HL-60/S4 treated with retinoic acid at 250 ng/mL for 4 days and 3 days (cell line): ENCODE data around the gene HERC4.
"Not testable (repeated sequence)": the region's sequence is repeated elsewhere in the genome, so short reads cannot be mapped to it uniquely, and the experiment has no call there.

Source experiments
- in situ Hi-C: fragments of 300-500 bp; cut with MboI; formaldehyde crosslinking; loops from 2 replicates; pipeline ENCODE4 v1.7.0; 2022; ENCODE audit warnings: low sequenced_read_pairs

Gene HERC4

GRCh38 chr10:68095153-68095552 is 20.1 kb upstream of the HERC4 start:
- in situ Hi-C loops: no loop called here

- in situ Hi-C loops: no loop called here
These were observed 17.4 kb upstream of the HERC4 start for GRCh38 chr10:68092512-68092911.

- in situ Hi-C loops: no loop called here
These were observed 15.5 kb upstream of the HERC4 start for GRCh38 chr10:68090586-68090985.

- in situ Hi-C loops: no loop called here
These were observed 13.7 kb upstream of the HERC4 start for GRCh38 chr10:68088740-68089139.

GRCh38 chr10:68087685-68088401 is 12.8 kb upstream of the HERC4 start:
- in situ Hi-C loops: no loop called here

- in situ Hi-C loops: no loop called here
These were observed 12.0 kb upstream of the HERC4 start for GRCh38 chr10:68086910-68087684.

GRCh38 chr10:68086011-68086410 is 10.9 kb upstream of the HERC4 start:
- in situ Hi-C loops: no loop called here

- in situ Hi-C loops: no loop called here
These were observed 9.4 kb upstream of the HERC4 start for GRCh38 chr10:68084469-68084868.

GRCh38 chr10:68083953-68084352 is 8.9 kb upstream of the HERC4 start:
- in situ Hi-C loops: no loop called here

GRCh38 chr10:68082872-68083271 is 7.8 kb upstream of the HERC4 start:
- in situ Hi-C loops: no loop called here

GRCh38 chr10:68081916-68082315 is 6.8 kb upstream of the HERC4 start:
- in situ Hi-C loops: no loop called here

GRCh38 chr10:68080853-68081431 is 5.9 kb upstream of the HERC4 start:
- in situ Hi-C loops: no loop called here

GRCh38 chr10:68079434-68079833 is 4.4 kb upstream of the HERC4 start:
- in situ Hi-C loops: no loop called here

GRCh38 chr10:68077026-68077425 is 1.9 kb upstream of the HERC4 start:
- in situ Hi-C loops: no loop called here

- in situ Hi-C loops: not testable (repeated sequence)
These were observed 998 bp upstream of the HERC4 start for GRCh38 chr10:68076081-68076480.

- in situ Hi-C loops: no loop called here
These were observed 494 bp upstream of the HERC4 start for GRCh38 chr10:68075550-68076004.

- in situ Hi-C loops: no loop called here
These were observed 880 bp downstream of the HERC4 start for GRCh38 chr10:68074031-68074774.

GRCh38 chr10:68073631-68074030 is 1.5 kb downstream of the HERC4 start:
- in situ Hi-C loops: no loop called here

- in situ Hi-C loops: no loop called here
These were observed 7.6 kb downstream of the HERC4 start for GRCh38 chr10:68067508-68067907.

- in situ Hi-C loops: no loop called here
These were observed 8.1 kb downstream of the HERC4 start for GRCh38 chr10:68067029-68067428.

GRCh38 chr10:68053553-68053952 is 21.5 kb downstream of the HERC4 start:
- in situ Hi-C loops: no loop called here
